ENCODE results near the gene ATG101. TPM values are rescaled to one million over a fixed set of nuclear protein-coding genes. Genes with fewer than 3 reads are reported as not detected.

The ATG101 gene
- polyA plus RNA-seq, 1 of the 3 experiments (the other 2 are of a cell fraction): 160 TPM

DNA sequence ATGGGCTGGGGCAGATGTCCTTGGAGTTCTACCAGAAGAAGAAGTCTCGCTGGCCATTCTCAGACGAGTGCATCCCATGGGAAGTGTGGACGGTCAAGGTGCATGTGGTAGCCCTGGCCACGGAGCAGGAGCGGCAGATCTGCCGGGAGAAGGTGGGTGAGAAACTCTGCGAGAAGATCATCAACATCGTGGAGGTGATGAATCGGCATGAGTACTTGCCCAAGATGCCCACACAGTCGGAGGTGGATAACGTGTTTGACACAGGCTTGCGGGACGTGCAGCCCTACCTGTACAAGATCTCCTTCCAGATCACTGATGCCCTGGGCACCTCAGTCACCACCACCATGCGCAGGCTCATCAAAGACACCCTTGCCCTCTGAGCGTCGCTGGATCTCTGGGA lies 7.0 kb downstream of the ATG101 start:
- Histone ChIP-seq H4K20me1 (ENCODE audit: insufficient read depth) (peaks cover 67% of the 10 kb centered on the region), H3K9me3 (no peaks in the 10 kb centered on the region), H3K27me3 (ENCODE audit: insufficient read depth) (no peaks in the 10 kb centered on the region), H2AFZ (ENCODE audit: low read depth) (no peak overlapping the region), H3K4me1 (ENCODE audit: control insufficient read depth in 1 of 2, insufficient read depth in 2 of 2, low read depth in 1 of 2, low read length in 1 of 2) (peaks cover 3 to 21% of the 10 kb centered on the region in 2 experiments; a peak in 1 of 4 replicates), H3K4me2 (no peak overlapping the region), H3K4me3 (ENCODE audit: low read depth in 2 of 2, low read length in 1 of 2) (no peak overlapping the region), H3K36me3 (replicated peaks in 1 of 2; ENCODE audit: control insufficient read depth in 1 of 2, insufficient read depth in 2 of 2, low read length in 1 of 2) (peaks cover 0 to 43% of the 10 kb centered on the region in 2 experiments), H3K79me2 (ENCODE audit: insufficient read depth) (peaks cover 53% of the 10 kb centered on the region), H3F3A (replicated peaks; ENCODE audit: insufficient read depth) (no peaks in the 10 kb centered on the region), H3K9me2 (no peaks in the 10 kb centered on the region), H3K27ac (ENCODE audit: low read depth in 2 of 2, low read length in 1 of 2) (no peak overlapping the region), H3K9ac (no peak overlapping the region)
- CTCF ChIA-PET: interaction anchor here (0.9 to 24.8 kb wide), 4 partner anchors 11 to 45 kb away, joined by 4 to 949 read pairs (median 4); no protein-coding TSS in a partner anchor
- 93% methylated on average over 13 of the region's 16 CpGs for WGBS (ENCODE audit: low lambda C conversion rate)
- TF ChIP-seq, protein P1, sequence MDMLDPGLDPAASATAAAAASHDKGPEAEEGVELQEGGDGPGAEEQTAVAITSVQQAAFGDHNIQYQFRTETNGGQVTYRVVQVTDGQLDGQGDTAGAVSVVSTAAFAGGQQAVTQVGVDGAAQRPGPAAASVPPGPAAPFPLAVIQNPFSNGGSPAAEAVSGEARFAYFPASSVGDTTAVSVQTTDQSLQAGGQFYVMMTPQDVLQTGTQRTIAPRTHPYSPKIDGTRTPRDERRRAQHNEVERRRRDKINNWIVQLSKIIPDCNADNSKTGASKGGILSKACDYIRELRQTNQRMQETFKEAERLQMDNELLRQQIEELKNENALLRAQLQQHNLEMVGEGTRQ (IDR thresholded peaks at IDR 0.05; ENCODE audit: borderline replicate concordance, low read depth, low read length): no peak
- TF ChIP-seq FOXM1 (IDR thresholded peaks at IDR 0.05; ENCODE audit: low read depth): no peak
- no peak for TF ChIP-seq SMC3 (IDR thresholded peaks at IDR 0.05; ENCODE audit: low read depth, low read length)
- no peak for TF ChIP-seq TCF12 (IDR thresholded peaks at IDR 0.05)
- TF ChIP-seq, protein P2, sequence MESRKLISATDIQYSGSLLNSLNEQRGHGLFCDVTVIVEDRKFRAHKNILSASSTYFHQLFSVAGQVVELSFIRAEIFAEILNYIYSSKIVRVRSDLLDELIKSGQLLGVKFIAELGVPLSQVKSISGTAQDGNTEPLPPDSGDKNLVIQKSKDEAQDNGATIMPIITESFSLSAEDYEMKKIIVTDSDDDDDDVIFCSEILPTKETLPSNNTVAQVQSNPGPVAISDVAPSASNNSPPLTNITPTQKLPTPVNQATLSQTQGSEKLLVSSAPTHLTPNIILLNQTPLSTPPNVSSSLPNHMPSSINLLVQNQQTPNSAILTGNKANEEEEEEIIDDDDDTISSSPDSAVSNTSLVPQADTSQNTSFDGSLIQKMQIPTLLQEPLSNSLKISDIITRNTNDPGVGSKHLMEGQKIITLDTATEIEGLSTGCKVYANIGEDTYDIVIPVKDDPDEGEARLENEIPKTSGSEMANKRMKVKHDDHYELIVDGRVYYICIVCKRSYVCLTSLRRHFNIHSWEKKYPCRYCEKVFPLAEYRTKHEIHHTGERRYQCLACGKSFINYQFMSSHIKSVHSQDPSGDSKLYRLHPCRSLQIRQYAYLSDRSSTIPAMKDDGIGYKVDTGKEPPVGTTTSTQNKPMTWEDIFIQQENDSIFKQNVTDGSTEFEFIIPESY (IDR thresholded peaks at IDR 0.05; ENCODE audit: borderline replicate concordance, low read depth): no peak
- TF ChIP-seq, protein P3, sequence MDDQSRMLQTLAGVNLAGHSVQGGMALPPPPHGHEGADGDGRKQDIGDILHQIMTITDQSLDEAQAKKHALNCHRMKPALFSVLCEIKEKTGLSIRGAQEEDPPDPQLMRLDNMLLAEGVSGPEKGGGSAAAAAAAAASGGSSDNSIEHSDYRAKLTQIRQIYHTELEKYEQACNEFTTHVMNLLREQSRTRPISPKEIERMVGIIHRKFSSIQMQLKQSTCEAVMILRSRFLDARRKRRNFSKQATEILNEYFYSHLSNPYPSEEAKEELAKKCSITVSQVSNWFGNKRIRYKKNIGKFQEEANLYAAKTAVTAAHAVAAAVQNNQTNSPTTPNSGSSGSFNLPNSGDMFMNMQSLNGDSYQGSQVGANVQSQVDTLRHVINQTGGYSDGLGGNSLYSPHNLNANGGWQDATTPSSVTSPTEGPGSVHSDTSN (IDR thresholded peaks at IDR 0.05): no peak
- TF ChIP-seq SIN3A (IDR thresholded peaks at IDR 0.05; ENCODE audit: borderline replicate concordance, low read depth, low read length): no peak
- TF ChIP-seq GABPA (IDR thresholded peaks at IDR 0.05; ENCODE audit: low read depth): no peak
- TF ChIP-seq MXI1 (IDR thresholded peaks at IDR 0.05; ENCODE audit: low read depth, low read length): no peak
- TF ChIP-seq, protein P4, sequence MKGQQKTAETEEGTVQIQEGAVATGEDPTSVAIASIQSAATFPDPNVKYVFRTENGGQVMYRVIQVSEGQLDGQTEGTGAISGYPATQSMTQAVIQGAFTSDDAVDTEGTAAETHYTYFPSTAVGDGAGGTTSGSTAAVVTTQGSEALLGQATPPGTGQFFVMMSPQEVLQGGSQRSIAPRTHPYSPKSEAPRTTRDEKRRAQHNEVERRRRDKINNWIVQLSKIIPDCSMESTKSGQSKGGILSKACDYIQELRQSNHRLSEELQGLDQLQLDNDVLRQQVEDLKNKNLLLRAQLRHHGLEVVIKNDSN (IDR thresholded peaks at IDR 0.05; ENCODE audit: borderline replicate concordance, low read depth): no peak
- TF ChIP-seq FOSL2 (IDR thresholded peaks at IDR 0.05; ENCODE audit: borderline replicate concordance, low read depth): no peak
- TF ChIP-seq RFX5 (IDR thresholded peaks at IDR 0.05; ENCODE audit: low read length): no peak
- TF ChIP-seq, protein P5, sequence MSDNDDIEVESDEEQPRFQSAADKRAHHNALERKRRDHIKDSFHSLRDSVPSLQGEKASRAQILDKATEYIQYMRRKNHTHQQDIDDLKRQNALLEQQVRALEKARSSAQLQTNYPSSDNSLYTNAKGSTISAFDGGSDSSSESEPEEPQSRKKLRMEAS (IDR thresholded peaks at IDR 0.05; ENCODE audit: low read depth): no peak
- no peak for TF ChIP-seq RXRA (IDR thresholded peaks at IDR 0.05; ENCODE audit: borderline replicate concordance, low read depth)
- TF ChIP-seq, protein P6, sequence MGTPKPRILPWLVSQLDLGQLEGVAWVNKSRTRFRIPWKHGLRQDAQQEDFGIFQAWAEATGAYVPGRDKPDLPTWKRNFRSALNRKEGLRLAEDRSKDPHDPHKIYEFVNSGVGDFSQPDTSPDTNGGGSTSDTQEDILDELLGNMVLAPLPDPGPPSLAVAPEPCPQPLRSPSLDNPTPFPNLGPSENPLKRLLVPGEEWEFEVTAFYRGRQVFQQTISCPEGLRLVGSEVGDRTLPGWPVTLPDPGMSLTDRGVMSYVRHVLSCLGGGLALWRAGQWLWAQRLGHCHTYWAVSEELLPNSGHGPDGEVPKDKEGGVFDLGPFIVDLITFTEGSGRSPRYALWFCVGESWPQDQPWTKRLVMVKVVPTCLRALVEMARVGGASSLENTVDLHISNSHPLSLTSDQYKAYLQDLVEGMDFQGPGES (IDR thresholded peaks at IDR 0.05; ENCODE audit: low read depth, low read length): no peak
- TF ChIP-seq, protein P7, sequence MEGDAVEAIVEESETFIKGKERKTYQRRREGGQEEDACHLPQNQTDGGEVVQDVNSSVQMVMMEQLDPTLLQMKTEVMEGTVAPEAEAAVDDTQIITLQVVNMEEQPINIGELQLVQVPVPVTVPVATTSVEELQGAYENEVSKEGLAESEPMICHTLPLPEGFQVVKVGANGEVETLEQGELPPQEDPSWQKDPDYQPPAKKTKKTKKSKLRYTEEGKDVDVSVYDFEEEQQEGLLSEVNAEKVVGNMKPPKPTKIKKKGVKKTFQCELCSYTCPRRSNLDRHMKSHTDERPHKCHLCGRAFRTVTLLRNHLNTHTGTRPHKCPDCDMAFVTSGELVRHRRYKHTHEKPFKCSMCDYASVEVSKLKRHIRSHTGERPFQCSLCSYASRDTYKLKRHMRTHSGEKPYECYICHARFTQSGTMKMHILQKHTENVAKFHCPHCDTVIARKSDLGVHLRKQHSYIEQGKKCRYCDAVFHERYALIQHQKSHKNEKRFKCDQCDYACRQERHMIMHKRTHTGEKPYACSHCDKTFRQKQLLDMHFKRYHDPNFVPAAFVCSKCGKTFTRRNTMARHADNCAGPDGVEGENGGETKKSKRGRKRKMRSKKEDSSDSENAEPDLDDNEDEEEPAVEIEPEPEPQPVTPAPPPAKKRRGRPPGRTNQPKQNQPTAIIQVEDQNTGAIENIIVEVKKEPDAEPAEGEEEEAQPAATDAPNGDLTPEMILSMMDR (IDR thresholded peaks at IDR 0.05): no peak
- no peak for TF ChIP-seq NRF1 (IDR thresholded peaks at IDR 0.05; ENCODE audit: low read depth, low read length)
- DNase-seq: no peak
- POLR2A ChIA-PET: no interaction called here

All from SK-N-SH (cell line).